ENCODE data around the gene AIG1. TPM values are rescaled to one million over a fixed set of nuclear protein-coding genes. Genes with fewer than 3 reads are reported as not detected.

Gene AIG1
- total RNA-seq, 1 experiment from 2014 or later = 51.1 TPM

DNA sequence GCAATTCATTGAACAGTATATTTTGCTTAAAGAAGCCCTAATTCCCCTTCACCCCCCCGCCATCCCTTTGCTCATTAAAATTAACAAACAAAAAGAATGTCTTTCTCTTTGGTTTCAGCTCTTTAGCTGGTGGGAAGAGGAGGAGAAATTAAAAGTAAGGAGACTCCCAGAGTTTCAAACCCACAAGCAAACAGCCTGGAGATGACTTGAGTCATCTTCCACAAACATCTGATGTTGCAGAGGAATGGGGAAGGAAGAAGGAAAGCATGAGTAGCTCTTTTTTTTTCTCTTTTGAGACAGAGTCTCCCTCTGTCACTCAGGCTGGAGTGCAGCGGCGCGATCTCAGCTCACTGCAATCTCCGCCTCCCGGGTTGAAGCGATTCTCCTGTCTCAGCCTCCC lies 200.2 kb downstream of the AIG1 start:
- Histone ChIP-seq H3K27ac (ENCODE audit: low read depth, low read length) (no peak overlapping the region), H3K9me3 (ENCODE audit: control insufficient read depth in 1 of 2, insufficient read depth in 1 of 2, low read depth in 1 of 2, low read length in 2 of 2) (no peaks in the 10 kb centered on the region), H4K20me1 (ENCODE audit: insufficient read depth) (no peaks in the 10 kb centered on the region), H3K4me2 (ENCODE audit: low read length) (no peak overlapping the region), H2AFZ (ENCODE audit: low read depth, low read length, poor library complexity, severe bottlenecking) (no peak overlapping the region), H3K9me2 (ENCODE audit: insufficient read depth) (no peaks in the 10 kb centered on the region), H3K27me3 (ENCODE audit: insufficient read depth, low read length) (no peaks in the 10 kb centered on the region), H3K79me2 (ENCODE audit: insufficient read depth, low read length) (no peaks in the 10 kb centered on the region), H3K4me3 (replicated peaks in 1 of 2; ENCODE audit: low read depth in 1 of 2, low read length in 2 of 2) (no peak overlapping the region), H3K36me3 (ENCODE audit: control insufficient read depth in 1 of 2, insufficient read depth in 2 of 2, low read length in 2 of 2) (no peaks in the 10 kb centered on the region), H3K4me1 (ENCODE audit: control insufficient read depth in 1 of 2, insufficient read depth in 2 of 2, low read length in 2 of 2) (no peaks in the 10 kb centered on the region), H3K9ac (ENCODE audit: low read length) (no peak overlapping the region)
- intact Hi-C loops (cut with micrococcal nuclease) = no loop called here
- DNase-seq (ENCODE audit: low read depth, low spot score) (no peak), ATAC-seq (no peak)
- ChIA-PET RAD21 (ENCODE audit: low non-redundant PET in 1 of 2, low total read pairs in 2 of 2, uncharacterized antibody in 2 of 2, unreplicated experiment in 2 of 2) (no interaction called here), POLR2A (no interaction called here), CTCF (interaction anchor here (1.4 kb wide), 1 partner anchor 19 kb away, joined by 3 read pairs; no protein-coding TSS in a partner anchor)
- no peak for TF ChIP-seq POLR2A (IDR thresholded peaks at IDR 0.05; ENCODE audit: borderline replicate concordance, extremely low read depth, insufficient read depth, insufficient read length)
- no peak for TF ChIP-seq SIN3A (IDR thresholded peaks at IDR 0.05; ENCODE audit: low read depth)
- TF ChIP-seq EGR1 (IDR thresholded peaks at IDR 0.05; ENCODE audit: low read depth) = no peak
- no peak for TF ChIP-seq ZNF274 (IDR thresholded peaks at IDR 0.05; ENCODE audit: low read depth, low read length)
- no peak for TF ChIP-seq TCF7L2 (IDR thresholded peaks at IDR 0.05; ENCODE audit: borderline replicate concordance, extremely low read depth, insufficient read depth, insufficient read length)
- no peak for TF ChIP-seq SP1 (IDR thresholded peaks at IDR 0.05; ENCODE audit: low read depth)
- TF ChIP-seq CBX3 (IDR thresholded peaks at IDR 0.05; ENCODE audit: low read depth) = no peak
- no peak for TF ChIP-seq POLR2AphosphoS5 (IDR thresholded peaks at IDR 0.05; ENCODE audit: low read depth, low read length)
- no peak for TF ChIP-seq EZH2 (IDR thresholded peaks at IDR 0.05)
- TF ChIP-seq FOSL1 (IDR thresholded peaks at IDR 0.05; ENCODE audit: low read depth) = no peak
- no peak for TF ChIP-seq ZFX (IDR thresholded peaks at IDR 0.05)
- TF ChIP-seq YY1 (IDR thresholded peaks at IDR 0.05; ENCODE audit: extremely low read depth, insufficient replicate concordance, low read depth, low read length) = no peak
- TF ChIP-seq CEBPB (IDR thresholded peaks at IDR 0.05; ENCODE audit: low read depth) = no peak
- TF ChIP-seq, protein P1, sequence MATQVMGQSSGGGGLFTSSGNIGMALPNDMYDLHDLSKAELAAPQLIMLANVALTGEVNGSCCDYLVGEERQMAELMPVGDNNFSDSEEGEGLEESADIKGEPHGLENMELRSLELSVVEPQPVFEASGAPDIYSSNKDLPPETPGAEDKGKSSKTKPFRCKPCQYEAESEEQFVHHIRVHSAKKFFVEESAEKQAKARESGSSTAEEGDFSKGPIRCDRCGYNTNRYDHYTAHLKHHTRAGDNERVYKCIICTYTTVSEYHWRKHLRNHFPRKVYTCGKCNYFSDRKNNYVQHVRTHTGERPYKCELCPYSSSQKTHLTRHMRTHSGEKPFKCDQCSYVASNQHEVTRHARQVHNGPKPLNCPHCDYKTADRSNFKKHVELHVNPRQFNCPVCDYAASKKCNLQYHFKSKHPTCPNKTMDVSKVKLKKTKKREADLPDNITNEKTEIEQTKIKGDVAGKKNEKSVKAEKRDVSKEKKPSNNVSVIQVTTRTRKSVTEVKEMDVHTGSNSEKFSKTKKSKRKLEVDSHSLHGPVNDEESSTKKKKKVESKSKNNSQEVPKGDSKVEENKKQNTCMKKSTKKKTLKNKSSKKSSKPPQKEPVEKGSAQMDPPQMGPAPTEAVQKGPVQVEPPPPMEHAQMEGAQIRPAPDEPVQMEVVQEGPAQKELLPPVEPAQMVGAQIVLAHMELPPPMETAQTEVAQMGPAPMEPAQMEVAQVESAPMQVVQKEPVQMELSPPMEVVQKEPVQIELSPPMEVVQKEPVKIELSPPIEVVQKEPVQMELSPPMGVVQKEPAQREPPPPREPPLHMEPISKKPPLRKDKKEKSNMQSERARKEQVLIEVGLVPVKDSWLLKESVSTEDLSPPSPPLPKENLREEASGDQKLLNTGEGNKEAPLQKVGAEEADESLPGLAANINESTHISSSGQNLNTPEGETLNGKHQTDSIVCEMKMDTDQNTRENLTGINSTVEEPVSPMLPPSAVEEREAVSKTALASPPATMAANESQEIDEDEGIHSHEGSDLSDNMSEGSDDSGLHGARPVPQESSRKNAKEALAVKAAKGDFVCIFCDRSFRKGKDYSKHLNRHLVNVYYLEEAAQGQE (IDR thresholded peaks at IDR 0.05; ENCODE audit: low read depth) = no peak
- BruUV-seq (replicated peaks) = no TSS peak
